ENCODE measurements around the gene NFKB1. TPM values are rescaled to one million over a fixed set of nuclear protein-coding genes. Genes with fewer than 3 reads are reported as not detected.
A peak's percentile ranks its signal among the peaks of the same experiment; 100 is the strongest.

The NFKB1 gene
- total and polyA plus RNA-seq, 2 donors = 26.0 to 42.6 TPM

DNA sequence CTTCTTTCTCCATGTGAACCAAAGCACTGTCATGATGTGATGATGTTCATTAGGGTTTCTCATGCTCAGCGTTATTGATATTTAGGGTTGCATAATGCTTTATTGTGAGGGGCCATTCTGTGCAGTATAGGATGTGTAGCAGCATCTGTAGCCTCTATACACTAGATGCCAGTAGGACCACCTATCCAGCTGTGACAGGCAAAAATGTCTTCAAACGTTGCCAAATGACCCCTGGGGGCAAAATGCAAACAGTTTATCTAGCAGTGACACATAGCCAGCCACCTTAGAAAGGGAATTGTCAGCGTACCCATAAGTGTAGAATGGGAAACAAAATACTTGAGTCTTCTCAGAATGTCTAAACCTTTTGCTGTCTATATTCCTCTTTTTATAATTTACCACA is 18.8 kb downstream of the NFKB1 start:
- no peaks in the 10 kb centered on the region for H3K36me3 ChIP-seq (ENCODE audit: control insufficient read depth in 2 of 2, insufficient read depth in 2 of 2, low read length in 1 of 2)
- H3K4me1 ChIP-seq (ENCODE audit: control insufficient read depth in 2 of 2, insufficient read depth in 2 of 2, low read length in 2 of 2) = peaks cover 3 to 5% of the 10 kb centered on the region in 2 donors
- WGBS = 94% methylated on average over 3 of the region's 3 CpGs
- no peaks in the 10 kb centered on the region for H3K27me3 ChIP-seq (ENCODE audit: control insufficient read depth in 2 of 2, insufficient read depth in 1 of 2, low read length in 1 of 2)
- no peak for DNase-seq (ENCODE audit: low read depth in 6 of 9, low spot score in 9 of 9)
- H3K9me3 ChIP-seq (ENCODE audit: control insufficient read depth in 2 of 2, insufficient read depth in 1 of 2, low read length in 1 of 2) = no peaks in the 10 kb centered on the region
- H3K4me3 ChIP-seq (ENCODE audit: low read length in 2 of 2) = no peak overlapping the region
- H3K27ac ChIP-seq (ENCODE audit: low read depth in 1 of 2, low read length in 1 of 2) = no peak overlapping the region

DNA sequence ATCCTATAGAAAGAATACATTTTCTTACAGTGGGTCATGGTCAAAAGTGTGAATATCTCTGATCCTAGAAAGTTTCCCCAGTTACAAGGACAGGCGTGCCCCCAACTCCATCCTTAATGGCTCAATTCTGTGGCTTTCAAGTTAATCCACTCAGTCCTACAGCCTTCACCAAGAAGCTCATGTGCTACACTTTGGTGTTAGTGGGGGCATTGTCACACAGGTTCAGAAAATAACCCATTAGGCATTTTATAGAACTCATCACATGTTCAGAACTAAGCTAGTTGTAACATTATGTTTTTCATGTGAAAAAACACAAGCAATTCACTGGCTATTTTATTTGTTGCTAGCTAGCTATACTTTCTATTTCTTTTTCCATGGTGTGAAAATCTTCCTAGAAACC is 20.4 kb downstream of the NFKB1 start:
- no peak overlapping the region for H3K4me3 ChIP-seq (ENCODE audit: low read length in 2 of 2)
- H3K36me3 ChIP-seq (ENCODE audit: control insufficient read depth in 2 of 2, insufficient read depth in 2 of 2, low read length in 1 of 2) = no peaks in the 10 kb centered on the region
- WGBS = 97% methylated on average over 1 of the region's 1 CpG
- no peak for DNase-seq (ENCODE audit: low read depth in 6 of 9, low spot score in 9 of 9)
- no peaks in the 10 kb centered on the region for H3K9me3 ChIP-seq (ENCODE audit: control insufficient read depth in 2 of 2, insufficient read depth in 1 of 2, low read length in 1 of 2)
- H3K27me3 ChIP-seq (ENCODE audit: control insufficient read depth in 2 of 2, insufficient read depth in 1 of 2, low read length in 1 of 2) = no peaks in the 10 kb centered on the region
- no peak overlapping the region for H3K27ac ChIP-seq (ENCODE audit: low read depth in 1 of 2, low read length in 1 of 2)
- peaks cover 3 to 5% of the 10 kb centered on the region in 2 donors for H3K4me1 ChIP-seq (ENCODE audit: control insufficient read depth in 2 of 2, insufficient read depth in 2 of 2, low read length in 2 of 2)

DNA sequence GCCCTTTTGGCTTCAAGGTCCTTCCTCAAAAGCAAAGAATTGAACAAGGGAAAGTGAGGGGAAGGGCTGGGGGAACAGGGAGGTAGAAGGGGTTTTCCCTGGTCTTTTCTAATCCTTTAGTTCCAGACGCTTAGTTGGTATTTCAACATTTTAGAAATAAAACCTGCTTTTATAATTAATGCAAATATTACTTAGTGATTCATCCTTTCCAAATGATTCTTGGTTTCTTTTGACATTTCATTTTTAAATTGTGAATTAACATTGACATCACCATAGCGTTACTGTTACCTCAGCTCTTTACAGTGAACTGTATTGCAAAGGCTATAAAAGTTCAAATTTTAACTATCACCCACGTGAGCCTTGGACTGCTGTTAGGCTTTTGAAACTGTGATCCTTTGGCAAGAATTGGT is 20.9 kb downstream of the NFKB1 start:
- 87% methylated on average over 3 of the region's 3 CpGs for WGBS
- H3K27me3 ChIP-seq (ENCODE audit: control insufficient read depth in 2 of 2, insufficient read depth in 1 of 2, low read length in 1 of 2) = no peaks in the 10 kb centered on the region
- no peak overlapping the region for H3K4me3 ChIP-seq (ENCODE audit: low read length in 2 of 2)
- H3K36me3 ChIP-seq (ENCODE audit: control insufficient read depth in 2 of 2, insufficient read depth in 2 of 2, low read length in 1 of 2) = no peaks in the 10 kb centered on the region
- no peak overlapping the region for H3K27ac ChIP-seq (ENCODE audit: low read depth in 1 of 2, low read length in 1 of 2)
- H3K4me1 ChIP-seq (ENCODE audit: control insufficient read depth in 2 of 2, insufficient read depth in 2 of 2, low read length in 2 of 2) = peaks cover 3 to 5% of the 10 kb centered on the region in 2 donors
- no peaks in the 10 kb centered on the region for H3K9me3 ChIP-seq (ENCODE audit: control insufficient read depth in 2 of 2, insufficient read depth in 1 of 2, low read length in 1 of 2)
- DNase-seq (ENCODE audit: low read depth in 6 of 9, low spot score in 9 of 9) = no peak

DNA sequence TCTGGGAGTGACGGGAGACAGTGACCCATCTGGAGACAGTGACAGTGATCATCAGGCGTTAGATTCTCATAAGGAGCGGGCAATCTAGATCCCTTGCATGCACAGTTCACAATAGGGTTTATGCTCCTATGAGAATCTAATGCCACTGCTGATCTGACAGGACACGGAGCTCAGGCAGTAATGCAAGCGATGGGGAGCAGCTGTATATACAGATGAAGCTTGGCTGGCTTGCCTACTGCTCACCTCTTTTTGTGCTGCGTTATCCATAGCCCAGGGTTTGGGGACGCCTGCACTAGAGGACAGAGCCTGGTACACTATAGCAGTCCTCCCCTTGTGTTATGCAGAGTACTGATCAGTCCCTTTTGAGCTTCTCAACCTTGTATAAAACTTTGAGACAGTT is 23.5 kb downstream of the NFKB1 start:
- Histone ChIP-seq H3K27ac (ENCODE audit: low read depth in 1 of 2, low read length in 1 of 2) (no peak overlapping the region), H3K27me3 (ENCODE audit: control insufficient read depth in 2 of 2, insufficient read depth in 1 of 2, low read length in 1 of 2) (no peaks in the 10 kb centered on the region), H3K4me3 (ENCODE audit: low read length in 2 of 2) (no peak overlapping the region), H3K9me3 (ENCODE audit: control insufficient read depth in 2 of 2, insufficient read depth in 1 of 2, low read length in 1 of 2) (no peaks in the 10 kb centered on the region), H3K36me3 (ENCODE audit: control insufficient read depth in 2 of 2, insufficient read depth in 2 of 2, low read length in 1 of 2) (no peaks in the 10 kb centered on the region), H3K4me1 (ENCODE audit: control insufficient read depth in 2 of 2, insufficient read depth in 2 of 2, low read length in 2 of 2) (peaks cover 2 to 9% of the 10 kb centered on the region in 2 donors)
- WGBS = 97% methylated on average over 7 of the region's 7 CpGs
- no peak for DNase-seq (ENCODE audit: low read depth in 6 of 9, low spot score in 9 of 9)

DNA sequence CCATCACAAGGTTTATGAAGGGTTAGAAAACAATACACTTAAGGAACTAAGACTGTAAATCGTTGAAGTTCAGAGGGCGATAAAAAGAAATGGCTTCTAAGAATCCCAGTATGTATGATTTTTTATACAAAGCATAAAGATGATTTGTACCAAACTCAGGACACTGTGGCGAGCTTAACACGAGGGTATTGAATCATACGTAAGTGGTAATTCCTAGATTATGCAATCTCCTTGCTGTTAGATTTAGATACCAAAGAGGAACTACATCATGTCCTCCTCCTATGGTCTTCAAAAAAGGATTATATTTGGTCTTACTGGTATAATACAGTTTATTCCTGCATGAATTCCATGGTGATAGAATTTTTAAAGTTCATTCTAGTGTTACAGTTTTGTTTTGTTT is 23.9 kb downstream of the NFKB1 start:
- no peak overlapping the region for H3K4me3 ChIP-seq (ENCODE audit: low read length in 2 of 2)
- no peak for DNase-seq (ENCODE audit: low read depth in 6 of 9, low spot score in 9 of 9)
- no peaks in the 10 kb centered on the region for H3K36me3 ChIP-seq (ENCODE audit: control insufficient read depth in 2 of 2, insufficient read depth in 2 of 2, low read length in 1 of 2)
- H3K9me3 ChIP-seq (ENCODE audit: control insufficient read depth in 2 of 2, insufficient read depth in 1 of 2, low read length in 1 of 2) = no peaks in the 10 kb centered on the region
- H3K27me3 ChIP-seq (ENCODE audit: control insufficient read depth in 2 of 2, insufficient read depth in 1 of 2, low read length in 1 of 2) = no peaks in the 10 kb centered on the region
- no peak overlapping the region for H3K27ac ChIP-seq (ENCODE audit: low read depth in 1 of 2, low read length in 1 of 2)
- 90% methylated on average over 5 of the region's 5 CpGs for WGBS
- peaks cover 2 to 9% of the 10 kb centered on the region in 2 donors for H3K4me1 ChIP-seq (ENCODE audit: control insufficient read depth in 2 of 2, insufficient read depth in 2 of 2, low read length in 2 of 2)

DNA sequence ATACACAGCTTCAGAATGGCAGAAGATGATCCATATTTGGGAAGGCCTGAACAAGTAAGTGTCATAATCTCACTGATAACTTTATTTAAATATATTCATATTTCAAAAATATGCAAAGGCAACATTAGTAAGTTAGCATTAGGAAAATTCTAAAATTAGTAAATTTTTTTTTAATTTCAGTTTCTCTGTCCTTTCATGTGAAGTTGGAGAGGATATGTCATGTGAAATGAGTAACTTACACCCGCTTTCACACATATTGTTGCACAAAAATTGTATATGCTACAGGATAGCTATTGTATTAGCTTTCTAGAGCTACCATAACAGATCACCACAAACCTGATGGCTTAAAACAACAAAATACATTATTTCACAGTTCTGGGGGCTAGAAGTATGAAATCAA is 24.3 kb downstream of the NFKB1 start:
- Histone ChIP-seq H3K36me3 (ENCODE audit: control insufficient read depth in 2 of 2, insufficient read depth in 2 of 2, low read length in 1 of 2) (no peaks in the 10 kb centered on the region), H3K27ac (ENCODE audit: low read depth in 1 of 2, low read length in 1 of 2) (no peak overlapping the region), H3K4me3 (ENCODE audit: low read length in 2 of 2) (no peak overlapping the region), H3K27me3 (ENCODE audit: control insufficient read depth in 2 of 2, insufficient read depth in 1 of 2, low read length in 1 of 2) (no peaks in the 10 kb centered on the region), H3K9me3 (ENCODE audit: control insufficient read depth in 2 of 2, insufficient read depth in 1 of 2, low read length in 1 of 2) (no peaks in the 10 kb centered on the region), H3K4me1 (ENCODE audit: control insufficient read depth in 2 of 2, insufficient read depth in 2 of 2, low read length in 2 of 2) (peaks cover 2 to 9% of the 10 kb centered on the region in 2 donors)
- 94% methylated on average over 1 of the region's 1 CpG for whole genome bisulfite sequencing
- DNase-seq (ENCODE audit: low read depth in 6 of 9, low spot score in 9 of 9) = no peak

DNA sequence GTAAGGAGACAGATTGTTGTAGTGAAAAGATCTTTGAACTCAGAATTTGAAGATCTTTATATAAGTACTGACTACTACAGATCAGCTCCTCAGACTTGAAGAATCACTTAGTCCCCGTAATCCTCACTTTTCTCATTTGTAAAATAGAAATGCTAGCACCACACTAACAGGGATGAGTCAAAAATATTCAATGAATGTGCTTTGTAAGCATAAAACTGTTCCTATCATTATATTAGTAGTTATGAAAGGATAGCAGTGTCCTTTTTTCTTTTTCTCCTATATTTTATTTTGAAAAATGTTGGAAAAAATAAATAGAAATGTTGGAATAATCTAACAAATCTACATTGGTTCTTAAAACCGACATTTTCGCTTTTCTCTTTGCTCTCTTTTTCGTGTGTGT is 25.4 kb downstream of the NFKB1 start:
- 97% methylated on average over 4 of the region's 4 CpGs for WGBS
- H3K9me3 ChIP-seq (ENCODE audit: control insufficient read depth in 2 of 2, insufficient read depth in 1 of 2, low read length in 1 of 2) = no peaks in the 10 kb centered on the region
- no peaks in the 10 kb centered on the region for H3K27me3 ChIP-seq (ENCODE audit: control insufficient read depth in 2 of 2, insufficient read depth in 1 of 2, low read length in 1 of 2)
- peaks cover 2 to 7% of the 10 kb centered on the region in 2 donors for H3K4me1 ChIP-seq (ENCODE audit: control insufficient read depth in 2 of 2, insufficient read depth in 2 of 2, low read length in 2 of 2)
- DNase-seq (ENCODE audit: low read depth in 6 of 9, low spot score in 9 of 9) = no peak
- H3K4me3 ChIP-seq (ENCODE audit: low read length in 2 of 2) = no peak overlapping the region
- no peak overlapping the region for H3K27ac ChIP-seq (ENCODE audit: low read depth in 1 of 2, low read length in 1 of 2)
- no peaks in the 10 kb centered on the region for H3K36me3 ChIP-seq (ENCODE audit: control insufficient read depth in 2 of 2, insufficient read depth in 2 of 2, low read length in 1 of 2)

DNA sequence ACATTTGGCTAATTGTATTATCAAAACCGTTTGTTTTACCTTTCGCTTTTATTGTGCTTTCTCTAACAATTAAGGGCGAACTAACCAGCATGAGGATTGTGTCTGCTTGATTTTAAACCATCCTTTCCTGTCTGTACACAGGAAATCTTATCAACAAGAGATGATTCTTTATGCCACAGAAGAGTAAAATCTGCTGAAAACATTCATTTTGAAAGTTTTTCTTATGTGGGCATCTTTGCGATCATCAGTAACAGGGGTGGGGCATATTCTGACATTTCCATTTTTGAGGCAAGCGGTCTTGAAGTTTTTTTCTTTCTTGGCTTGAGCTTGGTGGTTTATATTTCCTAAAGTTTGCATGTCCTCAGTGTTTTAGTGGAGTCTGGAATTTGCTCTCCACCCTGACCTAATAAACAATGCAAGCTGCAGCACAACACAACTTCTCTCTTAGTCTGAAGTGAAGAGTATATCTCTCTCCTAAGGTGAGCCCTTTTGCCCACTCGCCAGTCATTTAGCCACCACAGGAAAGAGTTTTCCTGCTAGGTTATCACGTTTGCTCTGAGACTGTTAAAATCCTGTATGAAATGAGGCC is 26.6 kb downstream of the NFKB1 start:
- no peaks in the 10 kb centered on the region for H3K27me3 ChIP-seq (ENCODE audit: control insufficient read depth in 2 of 2, insufficient read depth in 1 of 2, low read length in 1 of 2)
- peaks cover 2 to 6% of the 10 kb centered on the region in 2 donors for H3K4me1 ChIP-seq (ENCODE audit: control insufficient read depth in 2 of 2, insufficient read depth in 2 of 2, low read length in 2 of 2)
- 73% methylated on average over 7 of the region's 7 CpGs for WGBS
- no peak for DNase-seq (ENCODE audit: low read depth in 6 of 9, low spot score in 9 of 9)
- H3K36me3 ChIP-seq (ENCODE audit: control insufficient read depth in 2 of 2, insufficient read depth in 2 of 2, low read length in 1 of 2) = no peaks in the 10 kb centered on the region
- H3K4me3 ChIP-seq (ENCODE audit: low read length in 2 of 2) = no peak overlapping the region
- H3K27ac ChIP-seq (ENCODE audit: low read depth in 1 of 2, low read length in 1 of 2) = peak overlapping the region in 1 of 2 donors; percentile 8
- H3K9me3 ChIP-seq (ENCODE audit: control insufficient read depth in 2 of 2, insufficient read depth in 1 of 2, low read length in 1 of 2) = no peaks in the 10 kb centered on the region

DNA sequence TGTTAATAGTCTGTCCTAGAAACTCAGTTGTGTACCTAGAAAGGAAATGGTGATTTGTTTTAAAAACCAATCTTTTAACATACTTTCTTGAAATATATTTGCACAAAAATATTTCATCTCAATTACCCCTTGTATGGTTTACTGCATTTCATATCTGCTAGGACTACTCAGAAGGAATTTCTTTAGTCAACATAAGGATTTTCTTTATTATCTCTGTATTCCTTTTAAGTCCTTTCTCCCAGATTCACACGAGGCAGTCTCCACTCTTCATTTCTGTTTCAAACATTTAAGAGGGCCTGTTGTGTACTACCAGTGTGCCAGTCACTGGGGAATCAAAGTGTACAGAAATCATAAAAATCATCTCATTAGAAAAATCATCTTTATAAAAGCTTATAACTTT is 28.8 kb downstream of the NFKB1 start:
- no peaks in the 10 kb centered on the region for H3K27me3 ChIP-seq (ENCODE audit: control insufficient read depth in 2 of 2, insufficient read depth in 1 of 2, low read length in 1 of 2)
- no peak for DNase-seq (ENCODE audit: low read depth in 6 of 9, low spot score in 9 of 9)
- no peak overlapping the region for H3K4me3 ChIP-seq (ENCODE audit: low read length in 2 of 2)
- H3K4me1 ChIP-seq (ENCODE audit: control insufficient read depth in 2 of 2, insufficient read depth in 2 of 2, low read length in 2 of 2) = peaks cover 2 to 9% of the 10 kb centered on the region in 2 donors
- H3K9me3 ChIP-seq (ENCODE audit: control insufficient read depth in 2 of 2, insufficient read depth in 1 of 2, low read length in 1 of 2) = no peaks in the 10 kb centered on the region
- WGBS = 89% methylated on average over 1 of the region's 1 CpG
- no peak overlapping the region for H3K27ac ChIP-seq (ENCODE audit: low read depth in 1 of 2, low read length in 1 of 2)
- H3K36me3 ChIP-seq (ENCODE audit: control insufficient read depth in 2 of 2, insufficient read depth in 2 of 2, low read length in 1 of 2) = no peaks in the 10 kb centered on the region

All from thymus (tissue), 11 donors.